ENCODE data around the gene CFAP46.

Gene CFAP46

GRCh38 chr10:132764108-132764507, 178.3 kb downstream of the CFAP46 start:
- no peak for FAIRE-seq

- no peak for FAIRE-seq
These were observed 178.8 kb downstream of the CFAP46 start for GRCh38 chr10:132763545-132763944.

- no peak for FAIRE-seq
These were observed 180.1 kb downstream of the CFAP46 start for GRCh38 chr10:132762267-132762666.

- no peak for FAIRE-seq
These were observed 180.8 kb downstream of the CFAP46 start for GRCh38 chr10:132761395-132762060.

- no peak for FAIRE-seq
These were observed 183.5 kb downstream of the CFAP46 start for GRCh38 chr10:132758865-132759264.

Measured in G401.6 (cell line).